Transverse colon (tissue), 4 donors: ENCODE measurements around the gene ATP5ME. TPM values are rescaled to one million over a fixed set of nuclear protein-coding genes. Genes with fewer than 3 reads are reported as not detected.
"Not testable (repeated sequence)": the region's sequence is repeated elsewhere in the genome, so short reads cannot be mapped to it uniquely, and the experiment has no call there.

Experiments used
- DNase-seq: peaks from one replicate; pipeline ENCODE4 v3.0.0-alpha.2; 2019
- H3K27ac ChIP-seq, 4 donors: fragments of 200-600 bp; sonication (generic); 2 replicates each; pipeline ENCODE4 v1.5.1; 2016 to 2018; ENCODE audit warnings: inconsistent platforms in 4 of 4
- H3K27me3 ChIP-seq: fragments of 200-600 bp; sonication (generic); 2 replicates; pipeline ENCODE4 v1.5.1; 2017; ENCODE audit warnings: inconsistent platforms
- H3K36me3 ChIP-seq, 4 donors: fragments of 200-600 bp; sonication (generic); 2 replicates each; pipeline ENCODE4 v1.5.1; 2017 to 2019; ENCODE audit warnings: inconsistent platforms in 4 of 4
- H3K4me1 ChIP-seq, 4 donors: fragments of 200-600 bp; sonication (generic); 2 replicates each; pipeline ENCODE4 v1.5.1; 2017 to 2020; ENCODE audit warnings: inconsistent platforms in 4 of 4
- H3K4me3 ChIP-seq, 4 donors: fragments of 200-600 bp; sonication (generic); 1 replicate in 1 of 4; 2 replicates in 3 of 4; pipeline versions ENCODE4 v1.5.1 to v1.6.1; 2017 to 2019; ENCODE audit warnings: inconsistent platforms in 4 of 4
- H3K9me3 ChIP-seq, 2 donors: fragments of 200-600 bp; sonication (generic); 2 replicates each; pipeline ENCODE4 v1.5.1; 2017 to 2019; ENCODE audit warnings: inconsistent platforms in 2 of 2
- CTCF ChIP-seq, 5 experiments: fragments of 200-600 bp in 3 of 5; fragments of 450-650 bp in 2 of 5; sonication (generic) in 3 of 5; IDR thresholded peaks; 1 replicate in 2 of 5; 2 replicates in 3 of 5; pipeline ENCODE4 v1.5.1; 2016 to 2017; ENCODE audit warnings: antibody characterized with exemption in 5 of 5, inconsistent platforms in 3 of 5, mild to moderate bottlenecking in 2 of 5, moderate library complexity in 1 of 5
- EP300 ChIP-seq: sonication (generic); formaldehyde crosslinking; IDR thresholded peaks from one replicate; pipeline ENCODE4 v1.6.1; 2017; ENCODE audit warnings: antibody characterized with exemption, low read depth
- POLR2A ChIP-seq: fragments of 450-650 bp; IDR thresholded peaks from one replicate; pipeline ENCODE4 v1.6.1; 2016; ENCODE audit warnings: antibody characterized with exemption, mild to moderate bottlenecking, moderate library complexity
- POLR2AphosphoS5 ChIP-seq, 3 donors: sonication (generic); formaldehyde crosslinking; IDR thresholded peaks; one replicate each; pipeline ENCODE4 v1.6.1; 2016; ENCODE audit warnings: antibody characterized with exemption in 3 of 3
- WGBS, 2 donors: methylation state at CpG; one replicate each; pipeline ENCODE4 v1.1.5; 2018; ENCODE audit warnings: low coverage in 1 of 2; 5-methylcytosine and 5-hydroxymethylcytosine counted together
- in situ Hi-C, 4 donors: fragments of 200-750 bp; cut with MboI; loops; one replicate each; pipeline versions ENCODE4 v1.15.0 to v1.15.1; 2017; ENCODE audit warnings: low sequenced_read_pairs in 3 of 4, low pct_ligation_motif_present in 1 of 4, low pct_unique_long_range_greater_than_20kb in 1 of 4
- intact Hi-C: fragments of 100-400 bp; cut with DNase I; formaldehyde crosslinking; loops from one replicate; pipeline ENCODE4 v1.15.1; 2023; ENCODE audit warnings: low total_unique reads
- total RNA-seq, 4 donors: library from RNA; depleted of rRNA; stranded (reverse); fragments of >200 nt; gene quantifications; one replicate each; pipeline ENCODE4 v1.1.0, GENCODE V29; 2016

ATP5ME gene
- total RNA-seq, 4 donors from 2014 or later = 52.0 to 152 (median 148) TPM; not detected in 1

- peaks cover 0 to 6% (median 5%) of the 10 kb centered on the region in 4 donors for H3K4me1 ChIP-seq
- TF ChIP-seq POLR2A = no peak
- no peak for TF ChIP-seq CTCF (IDR thresholded peaks at IDR 0.05)
- TF ChIP-seq POLR2AphosphoS5 (IDR thresholded peaks at IDR 0.05) = no peak
- no peak for TF ChIP-seq EP300
- in situ Hi-C loops (no loop called here), intact Hi-C loops (no loop called here)
- WGBS, 2 donors = 71% methylated on average over 16 of the region's 16 CpGs; no CpG with 5 or more reads in 1 of the 2 donors
- H3K36me3 ChIP-seq = no peaks in the 10 kb centered on the region
- H3K9me3 ChIP-seq = no peaks in the 10 kb centered on the region
- H3K27ac ChIP-seq = no peak overlapping the region
- H3K4me3 ChIP-seq = no peak overlapping the region
- H3K27me3 ChIP-seq = no peaks in the 10 kb centered on the region
- no peak for DNase-seq
Measured at GRCh38 chr4:700587-701264, 26.6 kb upstream of the ATP5ME start.

GRCh38 chr4:699816-700580 is 25.9 kb upstream of the ATP5ME start:
- in situ Hi-C loops = no loop called here
- peaks cover 0 to 3% (median 2%) of the 10 kb centered on the region in 4 donors for H3K4me1 ChIP-seq
- H3K4me3 ChIP-seq = no peak overlapping the region
- no peaks in the 10 kb centered on the region for H3K27me3 ChIP-seq
- TF ChIP-seq POLR2A (no peak), CTCF (IDR thresholded peaks at IDR 0.05) (no peak), EP300 (no peak), POLR2AphosphoS5 (IDR thresholded peaks at IDR 0.05) (no peak)
- no peaks in the 10 kb centered on the region for H3K9me3 ChIP-seq
- DNase-seq = no peak
- peak overlapping the region; percentile 26 to 66 (median 38) for H3K27ac ChIP-seq
- 80 to 84% methylated on average over 5 to 27 of the region's 27 CpGs for WGBS, 2 donors
- intact Hi-C loops = no loop called here
- H3K36me3 ChIP-seq = no peaks in the 10 kb centered on the region

GRCh38 chr4:694341-694940 is 20.4 kb upstream of the ATP5ME start:
- DNase-seq, H3K9me3 ChIP-seq, H3K36me3 ChIP-seq, H3K4me3 ChIP-seq, intact Hi-C loops, H3K27ac ChIP-seq, H3K4me1 ChIP-seq, in situ Hi-C loops, H3K27me3 ChIP-seq: not testable (repeated sequence)
- 74 to 86% methylated on average over 4 to 12 of the region's 12 CpGs for WGBS, 2 donors

- in situ Hi-C loops = no loop called here
- H3K4me3 ChIP-seq = no peak overlapping the region
- WGBS, 2 donors = 82% methylated on average over 32 of the region's 32 CpGs; no CpG with 5 or more reads in 1 of the 2 donors
- intact Hi-C loops = no loop called here
- H3K27ac ChIP-seq = no peak overlapping the region
- peaks cover 7 to 19% (median 17%) of the 10 kb centered on the region in 4 donors for H3K4me1 ChIP-seq
- no peak for TF ChIP-seq CTCF (IDR thresholded peaks at IDR 0.05)
- TF ChIP-seq EP300 = no peak
- TF ChIP-seq POLR2AphosphoS5 (IDR thresholded peaks at IDR 0.05) = no peak
- H3K9me3 ChIP-seq = no peaks in the 10 kb centered on the region
- DNase-seq = no peak
- H3K27me3 ChIP-seq = no peaks in the 10 kb centered on the region
- H3K36me3 ChIP-seq = no peaks in the 10 kb centered on the region
Measured at GRCh38 chr4:692771-693554, 18.9 kb upstream of the ATP5ME start.
